H1 (cell line): Measurements from ENCODE around the gene ARID1B. TPM values are rescaled to one million over a fixed set of nuclear protein-coding genes. Genes with fewer than 3 reads are reported as not detected.

ENCODE experiments used
- CTCF ChIA-PET: fragments of 300-600 bp; sonication (Branson Sonifier 250); formaldehyde crosslinking; loops from one replicate; lab custom pipeline; 2021; ENCODE audit not compliant: partially characterized antibody; lab: Charles Lee
- POLR2A ChIA-PET: fragments of 300-600 bp; sonication (Branson Sonifier 250); formaldehyde crosslinking; loops from one replicate; lab custom pipeline; 2021; ENCODE audit warnings: inconsistent platforms; ENCODE audit not compliant: partially characterized antibody; lab: Charles Lee
- DNase-seq, 2 experiments: peaks; one replicate each; pipeline versions ENCODE4 v3.0.0 to v3.0.0-alpha.2; 2010 to 2022; ENCODE audit warnings: low spot score in 2 of 2, low read depth in 1 of 2, mixed read lengths in 1 of 2
- FAIRE-seq: peaks from 2 replicates; lab custom pipeline; 2011; peaks lifted over from hg19 to GRCh38; lab: Jason Lieb, UNC
- H2AFZ ChIP-seq: 2 replicates; pipeline ENCODE4 v1.8.1; 2012; ENCODE audit warnings: low read length, inconsistent platforms
- H2AK5ac ChIP-seq: 2 replicates; pipeline ENCODE4 v1.6.1; 2013; ENCODE audit warnings: low read depth, low read length
- H2BK120ac ChIP-seq: replicated peaks from 2 replicates; pipeline ENCODE3; 2013; ENCODE audit warnings: low read depth, low read length, inconsistent platforms
- H2BK12ac ChIP-seq: 2 replicates; pipeline ENCODE4 v1.6.1; 2013; ENCODE audit warnings: low read depth, low read length
- H2BK15ac ChIP-seq: 2 replicates; pipeline ENCODE4 v1.6.1; 2013; ENCODE audit warnings: low read length
- H2BK20ac ChIP-seq: 2 replicates; pipeline ENCODE4 v1.6.1; 2013; ENCODE audit warnings: low read length
- H2BK5ac ChIP-seq: 2 replicates; pipeline ENCODE4 v1.6.1; 2013; ENCODE audit warnings: low read depth, low read length
- H3K14ac ChIP-seq: 2 replicates; pipeline ENCODE4 v1.6.1; 2013; ENCODE audit warnings: inconsistent platforms; ENCODE audit not compliant: insufficient read length
- H3K18ac ChIP-seq: 2 replicates; pipeline ENCODE4 v1.6.1; 2013; ENCODE audit warnings: low read length; ENCODE audit errors: extremely low read depth
- H3K23ac ChIP-seq: 2 replicates; pipeline ENCODE4 v1.6.1; 2013; ENCODE audit warnings: inconsistent platforms; ENCODE audit not compliant: insufficient read length
- H3K23me2 ChIP-seq: 2 replicates; pipeline ENCODE4 v1.6.1; 2013; ENCODE audit warnings: low read depth, low read length
- H3K27ac ChIP-seq: 2 replicates; pipeline ENCODE4 v1.6.1; 2011; ENCODE audit warnings: low read depth, low read length, inconsistent platforms
- H3K27me3 ChIP-seq, 4 experiments: replicated peaks in 1 of 4; 1 replicate in 1 of 4; 2 replicates in 3 of 4; pipeline versions ENCODE4 v1.6.1 to v1.8.1; 2011 to 2013; ENCODE audit warnings: low read length in 3 of 4, mild to moderate bottlenecking in 3 of 4, inconsistent platforms in 2 of 4, mixed read lengths in 2 of 4, moderate library complexity in 1 of 4; ENCODE audit not compliant: control insufficient read depth in 3 of 4, insufficient read depth in 3 of 4; ENCODE audit errors: extremely low read depth in 1 of 4
- H3K36me3 ChIP-seq, 4 experiments: 2 replicates each; pipeline versions ENCODE4 v1.6.1 to v1.8.1; 2011 to 2013; ENCODE audit warnings: mild to moderate bottlenecking in 4 of 4, low read length in 3 of 4, moderate library complexity in 2 of 4, control low read depth in 1 of 4, inconsistent platforms in 1 of 4; ENCODE audit not compliant: insufficient read depth in 4 of 4, control insufficient read depth in 2 of 4
- H3K4ac ChIP-seq: replicated peaks from 2 replicates; pipeline ENCODE3; 2013; ENCODE audit warnings: low read length, low read depth, mixed read lengths, inconsistent platforms; ENCODE audit not compliant: insufficient read length
- H3K4me1 ChIP-seq, 4 experiments: replicated peaks in 1 of 4; 1 replicate in 1 of 4; 2 replicates in 3 of 4; pipeline versions ENCODE4 v1.6.1 to v1.8.1; 2011 to 2013; ENCODE audit warnings: low read length in 3 of 4, inconsistent platforms in 2 of 4, mixed read lengths in 1 of 4; ENCODE audit not compliant: insufficient read depth in 4 of 4, control insufficient read depth in 3 of 4
- H3K4me2 ChIP-seq, 2 experiments: 2 replicates each; pipeline versions ENCODE4 v1.6.1 to v1.8.1; 2011 to 2013; ENCODE audit warnings: low read depth in 2 of 2, low read length in 2 of 2, control low read depth in 1 of 2, inconsistent platforms in 1 of 2, mild to moderate bottlenecking in 1 of 2; ENCODE audit not compliant: insufficient read depth in 1 of 2
- H3K4me3 ChIP-seq, 4 experiments: fragments of 200-600, 300-600 bp in 1 of 4; sonication (generic), shearing (Covaris generic), sonication (Bioruptor Twin) in 1 of 4; 2 replicates each; pipeline versions ENCODE4 v1.5.1 to v1.8.1; 2011 to 2016; ENCODE audit warnings: low read length in 4 of 4, low read depth in 3 of 4, control low read depth in 2 of 4, inconsistent platforms in 2 of 4, mild to moderate bottlenecking in 2 of 4, mixed read lengths in 1 of 4, moderate library complexity in 1 of 4; ENCODE audit not compliant: insufficient read depth in 2 of 4; ENCODE audit errors: extremely low read depth in 1 of 4
- H3K56ac ChIP-seq: replicated peaks from 2 replicates; pipeline ENCODE3; 2013; ENCODE audit warnings: low read depth, mild to moderate bottlenecking, mixed read lengths, low read length, inconsistent platforms; ENCODE audit not compliant: insufficient read length
- H3K79me1 ChIP-seq: 2 replicates; pipeline ENCODE4 v1.6.1; 2013; ENCODE audit warnings: low read depth, low read length, control low read depth
- H3K79me2 ChIP-seq, 2 experiments: 2 replicates each; pipeline versions ENCODE4 v1.6.1 to v1.8.1; 2012 to 2013; ENCODE audit warnings: low read length in 2 of 2, mild to moderate bottlenecking in 2 of 2, inconsistent platforms in 1 of 2; ENCODE audit not compliant: insufficient read depth in 2 of 2, control insufficient read depth in 1 of 2
- H3K9ac ChIP-seq, 4 experiments: replicated peaks in 1 of 4; 1 replicate in 1 of 4; 2 replicates in 3 of 4; pipeline versions ENCODE4 v1.6.1 to v1.8.1; 2011 to 2013; ENCODE audit warnings: low read depth in 3 of 4, low read length in 3 of 4, control low read depth in 2 of 4, mild to moderate bottlenecking in 2 of 4, moderate library complexity in 2 of 4, inconsistent platforms in 1 of 4; ENCODE audit errors: extremely low read depth in 1 of 4
- H3K9me3 ChIP-seq, 2 experiments: 2 replicates each; pipeline versions ENCODE4 v1.6.1 to v1.8.1; 2012 to 2013; ENCODE audit warnings: mild to moderate bottlenecking in 2 of 2, moderate library complexity in 2 of 2, control low read depth in 1 of 2, inconsistent platforms in 1 of 2, low read depth in 1 of 2, low read length in 1 of 2, mixed read lengths in 1 of 2; ENCODE audit not compliant: insufficient read depth in 2 of 2
- H4K20me1 ChIP-seq, 2 experiments: replicated peaks in 1 of 2; 2 replicates each; pipeline versions ENCODE3 to v1.8.1; 2011 to 2013; ENCODE audit warnings: inconsistent platforms in 2 of 2, low read length in 2 of 2, mild to moderate bottlenecking in 1 of 2; ENCODE audit not compliant: insufficient read depth in 2 of 2, control insufficient read depth in 1 of 2
- H4K5ac ChIP-seq: 2 replicates; pipeline ENCODE4 v1.6.1; 2013; ENCODE audit warnings: low read length, low read depth, mixed read lengths, inconsistent platforms; ENCODE audit not compliant: insufficient read length
- H4K8ac ChIP-seq: 2 replicates; pipeline ENCODE4 v1.8.0; 2013; ENCODE audit warnings: mild to moderate bottlenecking, moderate library complexity, low read length, inconsistent platforms; ENCODE audit not compliant: insufficient read depth; ENCODE audit errors: extremely low read depth
- H4K91ac ChIP-seq: replicated peaks from 2 replicates; pipeline ENCODE3; 2013; ENCODE audit warnings: low read length, mixed read lengths, inconsistent platforms; ENCODE audit not compliant: insufficient read length
- ATF2 ChIP-seq: IDR thresholded peaks from 2 replicates; pipeline ENCODE4 v1.6.1; 2012; ENCODE audit warnings: low read length, inconsistent platforms
- EP300 ChIP-seq, 2 experiments: IDR thresholded peaks; 1 replicate in 1 of 2; 2 replicates in 1 of 2; pipeline ENCODE4 v1.6.1; 2011 to 2012; ENCODE audit warnings: low read depth in 2 of 2, low read length in 2 of 2, mild to moderate bottlenecking in 2 of 2, borderline replicate concordance in 1 of 2, inconsistent platforms in 1 of 2, moderate library complexity in 1 of 2
- TCF12 ChIP-seq: IDR thresholded peaks from 2 replicates; pipeline ENCODE4 v1.6.1; 2011; ENCODE audit warnings: low read depth, mild to moderate bottlenecking, low read length
- YY1 ChIP-seq: IDR thresholded peaks from 2 replicates; pipeline ENCODE4 v1.6.1; 2011; ENCODE audit warnings: low read depth, mild to moderate bottlenecking, low read length
- WGBS, 2 experiments: shearing (Covaris generic) in 1 of 2; methylation state at CpG; one replicate each; pipeline versions ENCODE4 v1.1.6 to v1.1.7; 2013 to 2015; ENCODE audit warnings: low lambda C conversion rate in 2 of 2, mixed read lengths in 2 of 2, inconsistent platforms in 1 of 2, low coverage in 1 of 2, missing lambda C conversion rate in 1 of 2; ENCODE audit not compliant: insufficient replicate concordance in 2 of 2, insufficient coverage in 1 of 2, insufficient read length in 1 of 2; ENCODE audit errors: extremely low coverage in 1 of 2, missing lambda C conversion rate in 1 of 2; 5-methylcytosine and 5-hydroxymethylcytosine counted together
- polyA plus RNA-seq, 7 experiments: library from polyadenylated mRNA; depleted of rRNA in 3 of 7; stranded (reverse) in 5 of 7; unstranded in 2 of 7; fragments of >200 nt in 5 of 7; fragments of 200-250 nt in 2 of 7; gene quantifications; 1 replicate in 5 of 7; 2 replicates in 1 of 7; 4 replicates in 1 of 7; pipeline versions ENCODE4 v1.2.1 to v1.2.3, GENCODE V29; 2011 to 2013; ENCODE audit warnings: missing spikeins in 2 of 7, mixed read lengths in 2 of 7
- total RNA-seq: library from RNA; stranded (reverse); fragmentation: NEBNext Ultra II Directional; extraction: Animal tissue kit (Norgen Biotek cat#: 25700); gene quantifications from 2 replicates; pipeline ENCODE4 v1.2.1, GENCODE V29; 2021

Gene ARID1B
- total and polyA plus RNA-seq, 2 of the 8 experiments (the other 6 are each of a cell fraction or from before 2014, with no cell fraction given): 24.3 to 70.3 TPM

- DNase-seq: no peak
- H3K9ac ChIP-seq: no peak overlapping the region
- no peak overlapping the region for H3K4me3 ChIP-seq
- no peak overlapping the region for H2BK120ac ChIP-seq
- POLR2A ChIA-PET: no interaction called here
- H3K14ac ChIP-seq: no peak overlapping the region
- H3K9me3 ChIP-seq: no peaks in the 10 kb centered on the region
- CTCF ChIA-PET: interaction anchor here (0.6 to 1.3 kb wide), 3 partner anchors 29 to 315 kb away, joined by 3 to 4 read pairs (median 3); no protein-coding TSS in a partner anchor
- no peaks in the 10 kb centered on the region for H3K23me2 ChIP-seq
- no peaks in the 10 kb centered on the region for H3K27me3 ChIP-seq
- TF ChIP-seq EP300 (IDR thresholded peaks at IDR 0.05; ENCODE audit: borderline replicate concordance in 1 of 2, low read depth in 2 of 2, low read length in 2 of 2) (no peak), TCF12 (no peak), YY1 (no peak), ATF2 (no peak)
- TF ChIP-seq, all 59 proteins: peak for 0
- no peak overlapping the region for H4K8ac ChIP-seq
- H3K36me3 ChIP-seq: no peaks in the 10 kb centered on the region
- no peak overlapping the region for H3K4me2 ChIP-seq
- H2BK15ac ChIP-seq: no peak overlapping the region
- H3K23ac ChIP-seq: no peak overlapping the region
- no peak overlapping the region for H2AFZ ChIP-seq
- H4K5ac ChIP-seq: no peak overlapping the region
- H3K4me1 ChIP-seq: peaks cover 6 to 14% (median 11%) of the 10 kb centered on the region in 4 experiments
- peaks cover 12% of the 10 kb centered on the region; the same call in 1 of the 2 replicates for H3K79me1 ChIP-seq
- H2AK5ac ChIP-seq: no peak overlapping the region
- peaks cover 0 to 4% of the 10 kb centered on the region in 2 experiments for H4K20me1 ChIP-seq
- no peak for FAIRE-seq
- H3K79me2 ChIP-seq: peaks cover 0 to 97% of the 10 kb centered on the region in 2 experiments; a peak in 3 of 4 replicates
- no peak overlapping the region for H3K27ac ChIP-seq
- no peak overlapping the region for H3K18ac ChIP-seq
- no peak overlapping the region for H2BK12ac ChIP-seq
- no peak overlapping the region for H4K91ac ChIP-seq
- H3K4ac ChIP-seq: no peak overlapping the region
- H3K56ac ChIP-seq: no peak overlapping the region
- H2BK20ac ChIP-seq: no peak overlapping the region
- no peak overlapping the region for H2BK5ac ChIP-seq
- WGBS, 2 experiments: 87% methylated on average over 5 of the region's 5 CpGs; no CpG with 5 or more reads in 1 of the 2 experiments
Measured at GRCh38 chr6:156969233-156969632, 192.1 kb downstream of the ARID1B start.
